NCI-H2196 treated with DMSO at 0.1 percent for 48 hours (cell line): Measurements from ENCODE around the gene HEG1.

ENCODE experiments used
- DNase-seq: peaks from one replicate; lab custom pipeline; 2025; ENCODE audit not compliant: unreplicated experiment; lab: John Stamatoyannopoulos, UW

Gene HEG1

GRCh38 chr3:125050488-125051090 is 5.2 kb downstream of the HEG1 start:
- DNase-seq, result no peak

- no peak for DNase-seq
These were observed 7.5 kb downstream of the HEG1 start for GRCh38 chr3:125048282-125048681.

GRCh38 chr3:125045965-125046364 is 9.8 kb downstream of the HEG1 start:
- no peak for DNase-seq

DNA sequence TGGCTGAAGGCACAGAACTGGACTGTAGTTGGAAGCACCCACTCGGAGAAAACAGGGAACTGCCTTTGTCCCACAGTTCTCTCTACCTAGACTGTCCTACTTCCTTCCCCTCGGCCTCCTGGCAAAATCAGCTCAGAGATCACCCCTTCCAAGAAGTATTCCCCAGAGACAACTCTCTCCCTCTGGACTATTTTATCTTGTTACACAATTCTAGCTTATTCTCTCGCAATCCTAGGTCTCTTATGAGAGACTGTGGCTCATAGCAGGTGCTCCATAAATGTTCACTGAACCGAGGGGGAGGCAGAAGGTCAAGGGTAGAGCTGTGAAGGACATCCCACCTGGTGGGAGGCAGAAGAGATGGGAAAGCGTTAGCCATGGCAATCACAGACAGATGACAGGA is 10.6 kb downstream of the HEG1 start:
- no peak for DNase-seq

DNA sequence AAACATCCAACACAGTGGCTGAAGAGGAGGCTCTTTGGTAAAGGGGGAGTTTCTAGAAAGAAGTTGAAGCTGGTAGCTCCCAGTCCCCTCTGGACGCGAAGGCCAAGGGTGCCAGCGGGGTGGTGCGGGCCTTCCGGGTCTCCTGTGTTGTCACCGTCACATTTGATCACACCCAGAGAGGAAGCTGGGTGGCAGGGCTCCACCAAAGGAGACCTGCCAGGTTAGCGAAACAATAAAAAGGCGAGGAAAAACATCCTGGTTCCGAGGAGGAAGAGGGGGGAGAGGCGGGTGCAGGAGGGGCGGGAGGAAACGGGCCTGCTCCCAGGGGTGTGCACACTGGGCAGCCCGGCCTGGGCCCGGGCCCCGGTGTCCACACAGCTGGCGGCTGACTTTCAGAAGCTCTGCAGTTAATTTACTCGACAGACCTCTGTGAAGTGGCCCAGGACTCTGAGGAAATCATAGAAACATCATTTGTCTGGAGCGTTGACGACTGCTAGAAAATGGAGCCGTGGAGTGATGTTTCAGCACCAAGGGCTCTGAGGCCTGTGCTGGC is 12.1 kb downstream of the HEG1 start:
- DNase-seq, result no peak

- DNase-seq, result no peak
These were observed 12.9 kb downstream of the HEG1 start for GRCh38 chr3:125042725-125043406.

GRCh38 chr3:125039131-125040100 is 16.4 kb downstream of the HEG1 start:
- DNase-seq, result no peak

DNA sequence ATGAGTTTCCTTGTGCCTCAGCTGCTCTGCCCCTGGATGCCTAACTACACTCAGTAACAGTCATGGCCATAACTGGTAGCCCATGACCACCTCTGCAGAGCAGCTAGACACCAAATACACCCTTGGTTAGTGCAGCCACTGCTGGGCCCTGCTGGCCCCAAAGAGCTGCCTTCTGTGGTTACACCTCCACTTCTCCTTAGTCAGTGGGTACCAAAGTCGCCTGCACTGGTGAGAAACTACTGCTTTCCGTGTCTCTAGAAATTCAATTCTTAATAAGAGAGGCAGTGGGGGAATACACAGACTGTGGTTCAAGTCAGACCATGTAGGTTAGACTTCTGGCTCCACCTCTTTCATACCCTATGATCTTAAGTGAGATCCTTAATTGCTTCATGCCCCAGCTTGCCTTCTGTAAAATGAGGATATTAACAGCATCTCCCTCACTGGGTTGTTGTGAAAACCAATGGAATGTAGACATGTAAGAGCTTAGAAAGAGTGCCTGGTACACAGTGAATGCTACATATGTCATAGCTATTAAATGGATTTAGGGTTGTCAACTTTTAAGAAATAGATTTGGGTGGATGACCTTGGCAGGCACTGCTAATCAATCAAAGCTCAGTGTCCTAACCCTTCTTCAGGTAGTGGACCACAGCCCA is 18.2 kb downstream of the HEG1 start:
- no peak for DNase-seq

GRCh38 chr3:125035217-125035616 is 20.6 kb downstream of the HEG1 start:
- no peak for DNase-seq

GRCh38 chr3:125033616-125034015 is 22.2 kb downstream of the HEG1 start:
- DNase-seq, result no peak

DNA sequence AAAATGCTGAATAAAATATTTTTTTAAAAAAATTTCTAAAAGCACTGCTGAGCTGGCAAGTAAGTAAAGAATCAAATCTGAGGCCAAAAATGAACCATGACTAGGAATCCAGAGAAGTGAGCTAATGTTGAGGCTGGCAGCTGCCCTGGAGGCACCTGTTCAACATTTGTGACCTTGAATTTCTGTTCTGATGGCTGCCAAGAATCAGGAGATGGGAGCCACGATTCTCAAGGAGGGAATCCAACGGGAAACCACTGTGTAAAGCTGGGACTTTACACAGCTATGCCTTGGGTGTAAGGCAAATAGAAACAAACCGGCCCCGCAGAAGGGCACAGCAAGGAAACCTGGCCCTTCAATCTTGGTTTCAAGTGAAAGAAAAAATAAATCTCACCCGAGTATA is 22.7 kb downstream of the HEG1 start:
- no peak for DNase-seq

DNA sequence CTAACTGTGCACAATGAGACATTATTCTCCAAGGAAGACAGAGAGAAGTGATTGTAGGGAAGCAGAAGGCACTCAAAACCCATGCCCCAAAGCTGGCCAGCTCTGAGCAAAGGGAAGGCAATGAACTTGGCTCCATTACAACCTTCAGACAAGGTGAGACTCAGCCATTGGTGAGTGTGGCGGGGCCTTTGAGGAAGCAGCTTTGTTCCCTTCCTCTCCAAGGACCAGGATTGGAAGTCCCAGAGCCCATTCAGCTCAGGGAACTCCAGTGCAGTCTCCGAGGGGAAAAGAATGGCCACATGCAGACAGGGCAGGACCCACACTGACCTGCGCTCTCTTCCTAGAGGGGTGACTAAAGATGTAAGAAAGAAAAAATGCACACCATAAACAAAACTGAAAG is 23.1 kb downstream of the HEG1 start:
- DNase-seq, result no peak

DNA sequence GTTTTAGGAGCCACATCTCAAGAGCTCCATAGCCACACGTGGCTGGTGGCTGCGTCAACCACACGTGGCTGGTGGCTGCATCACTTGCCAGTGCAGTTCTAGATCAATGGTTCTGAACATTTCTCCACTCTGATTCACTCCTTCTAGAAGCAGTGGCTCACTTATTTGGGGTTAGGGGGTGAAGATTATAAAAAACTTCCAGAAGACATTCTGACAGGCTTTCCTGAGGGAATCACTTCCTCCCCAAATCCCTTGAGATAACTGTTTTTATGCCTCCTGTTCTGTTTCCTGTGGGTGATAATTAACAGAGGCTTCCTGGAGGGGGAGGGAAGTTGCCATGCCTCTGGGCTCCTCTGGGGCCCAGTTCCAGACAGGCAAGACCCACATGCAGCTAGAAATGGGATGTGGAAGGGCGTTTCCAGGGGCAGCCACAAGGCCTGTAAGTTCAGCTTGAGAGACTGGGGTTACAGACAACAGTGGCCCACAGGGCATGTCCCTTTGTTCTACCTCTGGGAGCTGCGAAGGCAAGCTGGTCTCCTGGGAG is 23.6 kb downstream of the HEG1 start:
- no peak for DNase-seq

DNA sequence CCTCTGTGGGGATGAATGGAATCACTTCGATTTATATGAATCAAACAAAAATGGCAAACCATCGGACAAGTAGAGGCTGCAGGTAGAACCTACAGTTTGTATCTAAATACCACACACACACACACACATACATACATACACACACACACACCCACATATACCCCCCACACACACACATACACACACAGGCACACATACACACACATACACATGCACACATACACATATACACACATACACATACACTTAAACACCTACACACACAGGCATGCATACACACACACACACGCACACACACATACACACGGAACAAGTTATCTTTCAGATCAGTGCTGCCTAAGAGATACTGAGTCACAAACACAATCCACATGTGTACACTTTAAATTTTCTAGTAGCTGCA is 24.3 kb downstream of the HEG1 start:
- no peak for DNase-seq

GRCh38 chr3:125028657-125029056 is 27.1 kb downstream of the HEG1 start:
- no peak for DNase-seq

- DNase-seq, result no peak
These were observed 30.2 kb downstream of the HEG1 start for GRCh38 chr3:125025642-125026041.

DNA sequence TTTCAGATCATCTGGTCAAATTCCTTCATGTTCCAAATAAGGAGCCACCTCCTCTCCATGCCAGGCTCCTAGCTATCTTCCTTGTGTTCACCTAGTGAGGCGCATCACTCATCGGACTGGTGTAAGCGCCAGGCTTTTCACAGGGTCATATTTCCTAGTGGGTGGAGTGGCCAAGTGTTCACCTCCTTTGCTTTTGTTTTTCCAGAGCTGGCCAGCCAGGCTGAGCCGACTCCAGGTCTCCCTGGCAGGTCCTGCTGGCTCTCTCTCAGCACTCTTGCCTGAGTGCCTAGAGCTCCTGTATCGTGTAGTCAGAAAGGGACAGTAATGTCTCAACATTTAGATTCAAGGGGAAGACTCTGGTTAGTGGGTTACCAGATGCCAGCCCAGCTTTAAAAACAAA is 31.0 kb downstream of the HEG1 start:
- peak; percentile 53 for DNase-seq

DNA sequence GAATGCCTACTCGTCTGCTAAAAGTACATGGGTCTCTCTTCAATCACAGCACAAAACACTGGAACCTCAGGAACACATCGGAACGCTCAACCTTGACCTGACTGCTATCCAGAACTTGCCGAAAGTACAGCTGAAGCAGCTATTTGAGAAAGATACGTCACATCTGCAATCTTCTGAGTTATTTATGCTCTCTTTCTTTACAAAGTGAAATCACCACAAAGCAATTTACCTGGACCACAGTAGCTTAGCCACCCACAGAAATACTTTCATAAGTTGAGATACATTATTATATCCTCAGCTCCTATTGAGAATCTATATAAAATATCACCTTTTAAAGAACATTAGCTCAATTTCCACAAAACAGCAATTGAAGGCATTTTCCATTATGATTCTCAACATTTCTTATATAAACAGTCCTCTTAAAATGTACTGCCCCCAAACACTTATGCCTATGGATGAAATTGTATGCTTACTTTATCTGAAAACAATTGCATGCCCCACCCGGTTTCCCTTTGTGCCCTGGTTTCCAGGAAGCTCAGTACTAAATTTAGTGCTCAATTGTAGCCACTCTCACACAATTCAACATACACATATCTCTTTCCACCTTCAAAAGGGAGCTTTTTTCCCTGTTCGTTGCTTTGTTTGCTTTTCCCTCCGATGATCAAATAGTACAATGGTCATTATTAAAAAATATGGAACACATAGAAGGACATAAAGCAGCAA is 31.8 kb downstream of the HEG1 start:
- DNase-seq, result no peak

- no peak for DNase-seq
These were observed 33.6 kb downstream of the HEG1 start for GRCh38 chr3:125022206-125022605.

GRCh38 chr3:125019271-125019670 is 36.5 kb downstream of the HEG1 start:
- no peak for DNase-seq
